CD4-positive, alpha-beta T cell treated with Interleukin-4 for 1 hour (primary cell): ENCODE measurements around the gene MYO6.
"Not testable (repeated sequence)": the region's sequence is repeated elsewhere in the genome, so short reads cannot be mapped to it uniquely, and the experiment has no call there.

Experiments
- DNase-seq, 2 donors: peaks; one replicate each; pipeline ENCODE4 v3.0.0-alpha.2; 2020 to 2022

The MYO6 gene

DNA sequence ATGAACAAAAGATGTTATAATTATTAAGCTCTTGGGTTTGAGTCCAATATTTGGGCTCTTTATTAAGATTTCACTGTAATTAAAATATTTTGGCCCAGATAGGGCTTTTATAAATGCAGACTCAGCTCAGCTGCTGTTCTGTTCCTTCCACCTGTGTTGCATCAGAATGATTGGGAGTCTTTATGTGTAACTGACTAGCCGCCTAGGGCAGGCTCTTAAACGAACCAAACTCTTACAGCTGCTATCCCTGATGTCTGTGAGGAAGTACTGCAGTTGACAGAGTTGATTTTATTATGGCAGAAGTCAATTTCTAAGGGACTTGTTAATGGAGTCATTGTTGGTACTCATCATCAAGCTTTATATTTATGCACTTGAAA is 144.7 kb downstream of the MYO6 start:
- DNase-seq, result no peak

DNA sequence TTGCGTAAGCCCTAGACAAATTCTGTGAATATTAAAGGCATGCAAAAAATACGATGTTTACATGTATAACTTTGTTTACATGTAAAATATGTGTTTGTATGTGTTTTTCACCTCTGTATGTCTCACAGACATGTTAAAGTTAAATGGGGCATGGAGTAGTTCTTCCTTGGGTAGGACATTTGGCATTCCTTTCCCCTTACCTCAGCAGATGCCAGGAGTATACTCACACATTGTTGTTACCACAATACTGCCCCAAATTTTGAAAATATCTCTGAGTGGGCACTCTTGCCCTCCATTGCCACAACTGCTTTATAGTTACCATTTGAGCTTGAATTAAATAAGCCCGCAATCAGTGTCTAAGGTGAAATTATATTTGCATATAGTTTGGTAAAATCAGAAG is 147.5 kb downstream of the MYO6 start:
- no peak for DNase-seq

DNA sequence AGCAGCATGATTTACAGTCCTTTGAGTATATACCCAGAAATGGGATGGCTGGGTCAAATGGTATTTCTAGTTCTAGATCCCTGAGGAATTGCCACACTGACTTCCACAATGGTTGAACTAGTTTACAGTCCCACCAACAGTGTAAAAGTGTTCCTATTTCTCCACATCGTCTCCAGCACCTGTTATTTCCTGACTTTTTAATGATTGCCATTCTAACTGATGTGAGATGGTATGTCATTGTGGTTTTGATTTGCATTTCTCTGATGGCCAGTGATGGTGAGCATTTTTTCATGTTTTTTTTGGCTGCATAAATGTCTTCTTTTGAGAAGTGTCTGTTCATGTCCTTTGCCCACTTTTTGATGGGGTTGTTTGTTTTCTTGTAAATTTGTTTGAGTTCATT is 151.2 kb downstream of the MYO6 start:
- not testable (repeated sequence) for DNase-seq

DNA sequence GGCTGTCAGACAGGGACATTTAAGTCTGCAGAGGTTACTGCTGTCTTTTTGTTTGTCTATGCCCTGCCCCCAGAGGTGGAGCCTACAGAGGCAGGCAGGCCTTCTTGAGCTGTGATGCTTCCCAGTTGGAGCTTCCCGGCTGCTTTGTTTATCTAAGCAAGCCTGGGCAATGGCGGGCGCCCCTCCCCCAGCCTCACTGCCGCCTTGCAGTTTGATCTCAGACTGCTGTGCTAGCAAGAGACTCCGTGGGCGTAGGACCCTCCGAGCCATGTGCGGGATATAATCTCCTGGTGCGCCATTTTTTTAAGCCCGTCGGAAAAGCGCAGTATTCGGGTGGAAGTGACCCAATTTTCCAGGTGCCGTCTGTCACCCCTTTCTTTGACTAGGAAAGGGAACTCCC is 156.1 kb downstream of the MYO6 start:
- not testable (repeated sequence) for DNase-seq

DNA sequence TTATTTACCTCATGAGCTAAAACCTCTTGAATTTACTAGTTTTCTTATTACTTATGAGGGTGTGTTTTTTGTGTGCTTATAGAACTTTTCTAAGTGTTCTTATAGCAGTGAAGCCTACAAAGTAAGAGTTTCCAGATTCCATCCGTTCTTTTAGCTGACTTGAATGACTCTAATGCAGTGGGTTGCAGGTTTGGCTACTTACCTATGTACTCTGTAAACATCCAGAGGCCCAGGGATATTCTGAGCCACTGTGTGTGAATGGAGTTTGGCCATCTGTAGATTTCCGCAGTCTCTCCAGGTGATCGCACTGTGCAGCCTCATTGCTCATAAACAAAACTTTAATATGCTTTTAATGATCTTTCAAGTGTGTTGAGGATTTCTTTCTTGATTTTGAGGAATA is 157.8 kb downstream of the MYO6 start:
- no peak for DNase-seq

DNA sequence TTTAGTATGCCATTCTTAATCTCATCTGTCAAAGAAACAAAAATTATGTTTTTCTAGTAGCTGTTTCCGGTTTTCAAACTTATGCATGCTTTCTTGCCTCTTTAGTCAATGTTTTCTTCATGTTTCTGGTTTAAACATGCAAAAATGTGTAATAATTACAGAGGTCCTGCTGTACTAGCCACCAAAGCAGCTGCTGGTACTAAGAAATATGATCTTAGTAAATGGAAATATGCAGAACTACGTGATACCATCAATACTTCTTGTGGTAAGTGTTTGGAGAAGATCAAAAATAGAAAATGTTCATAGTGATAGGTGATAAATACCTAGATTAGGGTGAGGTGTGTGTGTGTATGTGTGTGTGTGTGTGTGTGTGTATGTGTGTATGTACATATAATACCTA is 158.4 kb downstream of the MYO6 start:
- no peak for DNase-seq

DNA sequence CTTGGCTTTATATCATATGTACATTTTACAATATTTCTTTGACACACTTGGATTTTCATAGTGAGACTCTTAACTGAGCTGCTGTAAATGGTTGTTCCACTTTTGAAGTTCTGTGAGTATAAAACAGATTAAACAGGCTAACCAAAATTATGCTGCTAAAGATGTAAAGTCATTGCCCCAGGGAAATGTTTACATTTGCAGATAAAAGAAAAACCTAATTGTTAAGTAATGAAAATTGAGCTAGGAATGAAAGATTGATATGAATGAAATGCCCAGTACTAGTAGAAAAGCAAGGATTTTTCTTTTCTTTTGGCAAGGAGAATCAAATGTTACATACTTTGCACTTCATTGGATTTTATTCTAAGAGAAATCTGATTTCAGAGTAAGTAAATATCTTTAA is 164.0 kb downstream of the MYO6 start:
- DNase-seq, result no peak

DNA sequence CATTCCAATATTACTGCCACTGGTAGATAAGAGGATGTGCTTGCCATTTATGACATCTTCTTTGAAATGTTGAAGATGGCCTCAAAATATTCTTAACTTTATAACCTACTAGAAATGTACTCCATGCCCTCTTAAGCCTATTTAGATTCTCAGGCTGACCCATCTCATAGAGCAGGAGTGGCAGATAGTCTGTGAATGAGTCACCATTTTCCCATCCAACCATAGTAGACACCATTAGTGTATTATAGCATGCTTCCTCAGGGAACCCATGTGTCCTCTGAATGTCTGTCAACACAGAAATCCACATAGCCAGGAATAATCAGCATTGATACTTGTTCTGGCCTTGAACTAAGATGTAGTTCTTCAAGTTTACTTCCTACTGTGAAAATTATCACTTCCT is 173.2 kb downstream of the MYO6 start:
- DNase-seq, result no peak

DNA sequence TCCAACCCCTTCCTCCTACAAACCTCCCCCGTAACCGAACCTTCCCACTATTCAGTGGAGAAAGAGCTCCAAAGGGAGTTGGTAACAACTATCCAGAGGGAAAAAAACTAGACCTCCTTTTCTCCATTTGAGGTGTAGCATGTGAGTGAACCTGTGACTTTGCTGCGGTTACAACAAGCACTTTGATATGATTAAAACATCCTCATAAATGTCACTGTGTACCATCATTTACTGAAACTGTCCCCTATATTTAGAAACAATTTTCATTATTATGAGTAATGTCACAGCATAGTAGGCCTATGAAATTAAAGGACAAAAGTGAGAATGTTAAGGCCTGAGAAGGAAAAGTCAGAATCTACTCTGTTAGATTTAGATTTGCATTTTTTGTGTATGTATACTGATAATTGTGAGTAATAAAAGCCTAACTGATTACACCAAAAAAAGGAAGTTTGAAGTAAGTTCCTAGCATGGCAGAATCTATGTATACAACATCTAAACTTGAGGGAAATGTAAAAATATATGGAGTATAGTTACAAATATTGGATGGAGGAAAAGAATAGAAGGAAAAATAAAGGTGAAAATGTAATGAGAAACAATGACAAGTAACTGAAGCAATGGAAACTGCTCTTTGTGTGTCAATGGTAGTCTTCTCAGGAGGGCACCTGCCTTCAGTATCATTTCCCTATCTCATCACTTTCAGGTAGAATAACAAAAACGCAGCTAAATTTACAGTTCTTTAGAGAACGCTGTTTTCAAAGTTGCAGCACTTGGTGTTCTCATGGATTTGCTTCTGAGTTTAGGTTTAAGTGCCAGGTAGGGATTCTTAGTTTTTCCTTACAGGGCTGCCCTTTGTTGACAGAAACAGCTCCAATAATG is 177.5 kb downstream of the MYO6 start:
- DNase-seq, result no peak

DNA sequence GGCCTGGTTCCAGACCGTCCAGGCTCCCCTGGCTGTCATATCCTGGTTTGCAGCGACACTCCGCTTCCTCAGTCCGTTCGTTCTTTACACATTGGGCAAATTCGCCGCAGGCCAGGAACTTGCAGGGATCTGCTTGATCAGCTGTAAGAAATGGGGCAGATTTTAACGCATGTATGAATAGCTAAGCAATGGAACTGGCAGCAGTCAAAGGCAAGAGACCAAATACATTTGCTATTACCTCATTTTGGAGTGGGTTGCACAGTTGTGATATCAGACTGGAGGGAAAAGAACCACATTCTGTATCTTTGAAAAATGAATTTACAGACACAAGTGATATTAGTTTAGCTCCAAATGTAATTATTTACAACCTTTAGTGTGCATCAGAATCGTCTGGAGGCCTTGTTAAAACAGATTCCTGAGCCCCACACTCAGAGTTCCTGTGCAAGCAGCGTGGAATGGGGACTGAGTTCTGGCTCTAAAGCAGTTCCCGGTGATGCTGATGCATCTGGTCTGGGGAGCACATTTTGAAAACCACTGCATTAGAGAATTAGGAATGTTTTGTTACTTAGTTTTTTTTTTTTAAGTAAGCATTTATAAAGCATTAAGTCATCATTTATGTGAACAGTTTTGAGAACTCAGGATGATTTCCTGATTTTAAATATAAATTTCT is 182.1 kb downstream of the MYO6 start:
- DNase-seq, result no peak

DNA sequence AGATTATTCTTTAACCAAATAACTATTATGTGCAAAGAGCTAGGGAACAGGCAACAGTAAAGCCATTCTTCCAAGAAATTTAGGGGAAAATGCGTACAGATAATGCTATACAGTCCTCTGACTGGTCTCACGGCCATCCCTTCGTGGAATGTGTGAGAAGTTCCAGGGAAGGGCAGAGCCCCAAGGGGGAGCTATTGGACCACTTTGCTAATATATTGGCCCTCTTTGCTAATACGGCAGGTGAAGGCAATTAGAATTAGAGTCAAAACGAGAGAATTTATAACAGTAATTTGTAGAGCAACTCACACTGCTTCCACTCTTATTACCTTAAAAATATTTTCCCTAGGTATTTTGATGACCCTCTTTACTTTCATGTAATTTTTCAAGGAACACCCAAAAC is 183.0 kb downstream of the MYO6 start:
- DNase-seq, result no peak

DNA sequence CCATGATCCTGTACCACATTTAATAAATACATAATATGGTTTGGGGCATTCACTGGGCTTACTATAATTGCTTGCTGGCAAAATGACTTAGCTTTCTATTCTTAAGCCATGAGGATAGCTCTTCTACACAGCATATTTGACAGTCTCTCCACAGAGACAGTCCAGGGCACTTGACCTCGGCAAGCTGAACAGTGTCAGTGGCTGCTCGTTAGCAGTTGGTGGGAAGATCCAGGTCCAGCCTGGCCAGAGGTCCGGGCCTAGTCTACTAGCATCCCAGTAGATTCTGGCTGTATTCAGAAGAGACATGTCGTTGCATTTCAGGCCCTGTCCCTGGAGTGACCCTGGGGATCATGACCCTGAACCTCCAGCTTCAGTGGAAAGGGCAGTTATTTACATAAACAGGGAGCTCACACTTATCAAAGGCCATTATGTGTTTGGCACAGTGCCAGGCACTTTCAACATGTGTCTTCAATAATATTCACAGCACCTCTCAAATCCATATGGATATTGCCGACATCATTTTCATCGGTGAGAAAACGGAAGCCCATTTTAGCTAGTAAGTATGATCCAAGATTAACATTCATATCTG is 184.4 kb downstream of the MYO6 start:
- DNase-seq, result no peak

DNA sequence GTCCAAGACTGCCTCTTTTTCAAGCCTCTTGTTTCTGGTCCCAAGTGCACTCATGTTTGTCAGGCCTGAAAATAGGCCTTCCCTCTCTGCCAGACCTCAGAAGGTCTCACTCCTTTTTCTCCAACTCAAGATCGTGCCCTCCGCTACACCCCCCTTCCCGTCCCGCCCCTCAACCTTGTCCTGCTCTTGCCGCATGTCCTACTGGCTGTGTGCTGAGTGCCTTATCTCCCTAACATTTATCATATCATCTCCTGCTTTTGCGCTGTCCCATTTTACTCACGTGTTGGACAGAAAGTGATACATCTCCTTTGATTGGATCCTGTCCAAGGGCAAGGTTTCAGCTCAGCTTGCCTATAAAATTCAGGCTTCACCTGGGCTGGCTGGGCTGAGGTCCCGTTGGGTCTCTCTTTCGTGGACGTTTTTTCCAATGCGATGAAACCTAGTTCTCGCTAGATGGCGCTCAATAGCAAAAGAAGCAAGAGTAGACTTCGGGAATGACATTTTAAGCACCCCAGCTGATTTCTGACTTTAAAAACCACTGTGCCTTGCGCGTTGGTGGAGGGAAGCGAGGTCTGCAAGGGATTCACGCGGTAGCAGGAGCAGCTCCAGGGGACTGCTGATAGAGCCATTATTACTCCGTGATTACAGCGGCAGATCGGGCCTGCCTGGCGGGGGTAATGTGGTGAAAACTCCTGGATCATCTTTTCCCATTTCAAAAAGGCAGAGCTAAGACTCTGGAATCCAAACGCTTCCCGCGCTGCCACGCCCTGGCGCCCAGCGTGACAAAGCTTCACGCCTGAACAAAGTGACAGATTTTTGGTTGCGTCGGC is 185.8 kb downstream of the MYO6 start:
- DNase-seq, result peak in 1 of 2 donors; percentile 51

DNA sequence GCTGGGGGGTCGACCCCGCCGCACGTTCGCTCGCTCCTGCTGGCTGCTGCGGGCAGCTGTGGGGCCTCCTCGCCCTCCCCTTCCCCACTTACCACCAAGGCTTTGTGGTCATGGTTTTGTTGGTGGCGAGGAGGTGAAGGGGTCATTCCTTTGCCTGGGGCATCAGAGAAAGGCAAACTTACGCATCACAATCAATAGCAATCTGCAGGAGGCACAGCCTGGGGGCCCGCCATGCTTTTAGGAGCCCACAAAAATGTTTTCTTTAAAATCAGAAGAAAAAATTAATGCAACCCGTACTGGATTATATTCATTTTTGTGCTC is 186.4 kb downstream of the MYO6 start:
- no peak for DNase-seq

DNA sequence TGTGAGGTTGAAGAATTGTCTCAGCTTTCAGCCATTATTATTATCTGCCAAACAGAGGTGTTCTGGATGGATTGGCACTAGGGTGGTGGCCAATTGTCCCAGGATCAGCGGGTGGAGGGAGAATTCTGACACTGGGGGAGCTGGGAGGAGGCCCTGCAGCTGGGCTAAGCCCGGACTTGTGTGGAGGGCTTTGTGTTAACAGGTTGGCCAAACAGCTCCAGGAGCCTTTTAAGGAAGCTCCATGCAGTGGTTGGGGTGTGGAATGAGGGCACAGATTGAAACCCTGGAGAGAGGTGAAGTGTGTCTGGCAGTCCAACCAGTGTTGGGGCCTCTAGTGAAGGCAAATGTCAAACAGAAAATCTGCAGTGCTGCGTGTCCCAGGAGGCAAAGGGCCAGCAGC is 187.6 kb downstream of the MYO6 start:
- DNase-seq, result no peak

DNA sequence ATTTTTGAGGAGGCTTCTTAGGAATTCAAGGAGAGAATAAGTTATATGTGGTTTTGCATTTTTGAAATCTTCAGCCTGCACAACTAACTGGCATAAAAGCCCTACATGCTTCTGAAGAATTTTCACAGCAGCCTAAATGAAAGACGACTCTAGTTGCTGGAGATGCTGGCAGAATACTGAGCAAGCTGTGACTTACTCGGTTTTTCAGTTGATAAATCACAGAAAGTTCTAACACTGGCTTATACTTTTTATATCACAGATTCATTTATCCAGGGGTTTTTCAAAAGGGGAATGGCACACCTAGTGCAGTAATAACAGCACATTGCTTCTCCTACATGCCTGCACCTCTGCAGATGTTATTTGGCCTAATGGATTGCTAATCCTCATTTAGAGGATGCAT is 188.8 kb downstream of the MYO6 start:
- no peak for DNase-seq

DNA sequence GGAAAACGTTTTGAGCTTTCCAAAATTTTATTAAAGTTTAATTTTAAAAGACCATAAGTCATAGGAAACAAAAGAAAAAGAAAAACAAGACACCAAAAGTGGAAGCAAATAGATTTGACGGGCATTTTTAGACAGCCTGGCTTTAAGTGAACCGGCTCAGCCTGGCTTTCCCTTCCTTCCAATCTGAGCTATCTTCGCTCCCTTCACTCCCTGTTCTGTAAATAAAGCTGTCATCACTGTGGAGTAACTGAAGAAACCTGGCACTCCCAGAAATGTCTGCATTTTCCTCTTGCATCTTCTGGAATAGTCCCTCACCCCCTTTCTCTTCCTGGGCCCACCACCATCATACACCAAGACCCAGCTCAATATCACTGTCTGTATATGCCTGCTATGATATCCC is 191.5 kb downstream of the MYO6 start:
- no peak for DNase-seq

DNA sequence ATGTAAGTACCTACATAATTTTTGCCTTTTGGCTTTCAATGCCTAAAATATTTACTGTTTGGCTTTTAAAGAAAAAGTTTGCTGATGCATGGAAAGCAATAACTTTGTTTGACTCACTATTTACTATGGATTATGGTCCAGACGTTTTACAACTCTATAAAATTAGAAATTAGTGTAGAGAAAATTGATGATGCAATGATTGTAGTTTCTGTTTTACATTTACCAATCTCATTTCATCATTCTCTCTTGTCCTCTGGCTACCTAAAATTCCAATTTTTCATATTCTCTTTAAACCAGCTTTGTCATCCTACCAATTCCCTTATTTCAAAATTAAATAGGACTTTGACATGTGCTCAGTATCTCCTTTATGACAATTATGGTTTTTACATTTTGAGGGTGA is 192.5 kb downstream of the MYO6 start:
- no peak for DNase-seq

DNA sequence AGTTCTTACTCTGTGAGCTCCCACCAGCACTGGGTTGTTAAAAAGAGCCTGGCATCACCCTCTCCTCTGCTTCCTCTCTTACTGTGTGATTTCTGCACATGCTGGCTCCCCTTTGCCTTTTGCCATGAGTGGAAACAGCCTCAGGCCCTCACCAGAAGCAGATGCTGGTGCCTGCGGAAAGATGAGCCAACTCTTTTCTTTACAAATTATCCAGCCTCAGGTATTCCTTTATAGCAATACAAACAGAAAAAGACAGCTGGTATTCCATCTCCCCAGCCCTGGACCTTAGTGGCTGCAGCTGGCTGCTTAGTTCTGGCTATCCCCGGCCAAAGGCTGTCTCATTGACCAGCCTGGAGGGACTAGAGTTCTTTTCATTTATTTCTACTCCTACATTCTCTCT is 194.3 kb downstream of the MYO6 start:
- no peak for DNase-seq

DNA sequence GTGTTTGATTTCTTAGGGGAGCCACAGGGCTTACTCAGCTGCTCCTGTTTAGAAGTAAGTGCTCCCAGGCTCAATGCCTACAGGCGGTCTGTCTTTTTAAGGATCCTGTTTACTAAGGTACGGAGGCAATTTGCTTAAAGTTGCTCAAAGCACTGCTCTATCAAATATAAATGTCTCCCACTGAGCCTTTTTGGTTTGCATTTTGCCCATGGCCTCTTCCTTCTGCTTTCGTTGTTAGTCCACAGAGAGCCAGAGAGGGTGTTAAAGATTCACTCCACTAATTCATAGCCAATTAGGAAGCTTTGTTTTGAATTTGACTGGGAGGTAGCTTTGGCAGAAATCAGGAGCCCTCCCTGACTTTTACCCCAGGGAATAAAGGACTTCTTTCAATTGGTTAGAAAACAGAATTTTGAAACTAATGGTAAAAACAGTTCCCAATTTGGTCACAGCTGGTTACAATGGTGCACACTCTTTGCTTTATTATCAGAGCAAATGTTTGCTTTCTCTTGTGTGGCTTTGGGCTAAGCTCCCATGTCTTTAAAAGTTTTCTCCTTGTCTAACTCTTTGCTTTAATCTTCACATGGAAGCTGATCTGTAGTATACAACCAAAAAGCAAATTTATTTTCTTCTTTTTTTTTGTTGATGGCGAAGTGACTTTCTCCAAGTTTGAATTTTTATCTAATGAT is 197.2 kb downstream of the MYO6 start:
- no peak for DNase-seq

DNA sequence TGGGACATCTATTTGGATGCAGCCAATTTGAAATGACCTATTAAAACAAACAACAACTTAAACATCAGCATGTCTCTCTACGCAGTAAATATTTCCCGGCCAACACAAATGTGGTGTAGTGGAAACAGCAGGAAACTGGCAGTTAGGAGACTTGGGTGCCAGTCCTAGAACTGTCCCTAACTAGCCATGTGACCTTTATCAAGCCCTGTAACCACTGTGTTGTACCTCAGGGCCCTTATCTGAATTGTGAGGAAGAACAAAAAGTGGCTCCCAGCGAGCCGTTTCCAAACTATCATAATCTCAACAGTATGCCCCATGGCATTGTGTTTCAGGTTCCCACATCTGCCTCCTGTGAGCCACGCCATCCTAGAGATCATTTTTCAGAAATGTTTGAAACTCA is 198.9 kb downstream of the MYO6 start:
- no peak for DNase-seq

DNA sequence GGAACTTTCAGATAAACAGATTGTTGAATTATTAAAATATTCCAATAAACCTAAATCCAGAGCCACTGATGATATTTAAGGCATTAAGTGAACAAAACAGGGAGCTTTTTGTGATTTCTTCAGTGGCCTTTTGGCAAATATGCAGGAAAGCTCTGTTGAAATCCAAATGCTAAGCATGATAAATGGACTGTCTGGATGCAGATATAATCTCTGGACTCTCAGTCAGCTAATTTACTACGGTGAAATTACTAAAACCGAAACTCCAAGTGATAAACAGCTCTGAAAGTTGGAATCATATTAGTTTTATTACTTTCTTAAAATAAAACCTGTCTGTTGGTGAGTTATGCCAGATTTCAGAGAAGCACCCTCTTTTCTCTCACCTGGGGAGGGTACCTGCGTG is 203.1 kb downstream of the MYO6 start:
- DNase-seq, result no peak

DNA sequence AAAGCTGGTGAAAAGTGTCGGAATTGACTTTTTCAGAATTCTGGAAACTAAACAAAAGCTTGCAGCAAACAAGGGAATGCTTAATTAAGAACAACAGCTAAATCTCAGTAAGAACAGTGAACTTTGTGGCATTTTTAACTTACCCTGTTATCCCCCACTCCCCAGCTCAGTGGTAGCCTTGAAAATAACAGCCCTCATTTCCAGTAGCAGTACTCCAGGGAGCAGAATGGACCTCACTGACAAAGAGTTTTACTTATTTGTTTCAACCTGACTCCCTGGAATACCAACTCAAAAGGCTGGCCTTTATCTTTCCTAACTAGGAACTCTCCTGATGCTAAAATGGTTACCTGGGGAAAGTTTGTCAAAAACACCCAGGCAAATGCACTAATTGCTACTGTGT is 214.5 kb downstream of the MYO6 start:
- no peak for DNase-seq
